Mononuclear cell (primary cell): Measurements from ENCODE around the gene CNOT6. TPM values are rescaled to one million over a fixed set of nuclear protein-coding genes. Genes with fewer than 3 reads are reported as not detected.

ENCODE experiments used
- H3K27me3 ChIP-seq: 2 replicates; pipeline ENCODE4 v1.6.0; 2011; ENCODE audit warnings: low read length, control low read depth; ENCODE audit not compliant: insufficient read depth
- H3K4me1 ChIP-seq: 2 replicates; pipeline ENCODE4 v1.5.1; 2011; ENCODE audit warnings: mild to moderate bottlenecking, low read length, control low read depth; ENCODE audit not compliant: insufficient read depth
- H3K4me3 ChIP-seq: 2 replicates; pipeline ENCODE4 v1.5.1; 2011; ENCODE audit warnings: mild to moderate bottlenecking, low read length, moderate library complexity
- H3K9me3 ChIP-seq: 2 replicates; pipeline ENCODE4 v1.5.1; 2011; ENCODE audit warnings: low read depth, mild to moderate bottlenecking, control low read depth, low read length
- total RNA-seq: library from RNA; depleted of rRNA; stranded (reverse); fragments of >200 nt; gene quantifications from one replicate; pipeline ENCODE4 v1.2.3, GENCODE V29; 2012

Gene CNOT6
- total RNA-seq, 1 donor = 8.1 TPM

- Histone ChIP-seq H3K4me1 (no peaks in the 10 kb centered on the region), H3K27me3 (no peaks in the 10 kb centered on the region), H3K4me3 (no peak overlapping the region), H3K9me3 (no peaks in the 10 kb centered on the region)
These were observed 109.0 kb downstream of the CNOT6 start for GRCh38 chr5:180603076-180603594.

GRCh38 chr5:180604271-180604670, 110.1 kb downstream of the CNOT6 start:
- Histone ChIP-seq H3K27me3 (no peaks in the 10 kb centered on the region), H3K9me3 (no peaks in the 10 kb centered on the region), H3K4me1 (no peaks in the 10 kb centered on the region), H3K4me3 (no peak overlapping the region)

GRCh38 chr5:180605554-180606214, 111.5 kb downstream of the CNOT6 start:
- Histone ChIP-seq H3K4me1 (no peaks in the 10 kb centered on the region), H3K27me3 (no peaks in the 10 kb centered on the region), H3K4me3 (no peak overlapping the region), H3K9me3 (no peaks in the 10 kb centered on the region)

DNA sequence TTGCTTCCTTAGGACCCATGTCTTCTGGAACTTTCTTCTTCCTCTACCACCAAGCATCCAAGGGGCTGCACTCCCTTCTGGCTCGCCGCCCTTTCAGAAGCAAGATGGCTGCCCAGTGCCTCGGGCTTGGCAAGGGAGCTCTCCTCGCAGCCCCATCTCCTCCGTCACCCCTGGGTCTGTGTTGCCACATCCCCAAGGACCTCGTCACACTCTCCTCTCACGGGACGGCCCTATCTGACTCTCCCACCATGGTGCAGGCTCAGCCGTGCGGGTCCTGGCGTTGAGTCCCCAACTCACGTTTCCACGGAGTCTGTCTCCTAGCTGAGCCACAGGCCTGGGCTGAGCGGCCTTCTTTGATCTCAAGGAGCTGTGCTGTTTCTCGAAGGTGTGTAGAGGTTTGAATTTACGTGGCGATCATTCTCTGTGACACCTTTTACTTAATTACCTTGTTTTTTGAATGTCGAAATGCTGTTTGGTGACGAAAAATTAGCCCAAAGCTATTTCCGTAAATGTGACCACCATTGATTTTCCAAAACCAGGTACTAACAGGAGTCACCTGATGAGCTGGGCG, 112.1 kb downstream of the CNOT6 start:
- no peaks in the 10 kb centered on the region for H3K27me3 ChIP-seq
- no peaks in the 10 kb centered on the region for H3K4me1 ChIP-seq
- no peak overlapping the region for H3K4me3 ChIP-seq
- no peaks in the 10 kb centered on the region for H3K9me3 ChIP-seq

- H3K27me3 ChIP-seq = no peaks in the 10 kb centered on the region
- H3K9me3 ChIP-seq = no peaks in the 10 kb centered on the region
- H3K4me1 ChIP-seq = no peaks in the 10 kb centered on the region
- H3K4me3 ChIP-seq = no peak overlapping the region
These were observed 113.8 kb downstream of the CNOT6 start for GRCh38 chr5:180607861-180608571.

DNA sequence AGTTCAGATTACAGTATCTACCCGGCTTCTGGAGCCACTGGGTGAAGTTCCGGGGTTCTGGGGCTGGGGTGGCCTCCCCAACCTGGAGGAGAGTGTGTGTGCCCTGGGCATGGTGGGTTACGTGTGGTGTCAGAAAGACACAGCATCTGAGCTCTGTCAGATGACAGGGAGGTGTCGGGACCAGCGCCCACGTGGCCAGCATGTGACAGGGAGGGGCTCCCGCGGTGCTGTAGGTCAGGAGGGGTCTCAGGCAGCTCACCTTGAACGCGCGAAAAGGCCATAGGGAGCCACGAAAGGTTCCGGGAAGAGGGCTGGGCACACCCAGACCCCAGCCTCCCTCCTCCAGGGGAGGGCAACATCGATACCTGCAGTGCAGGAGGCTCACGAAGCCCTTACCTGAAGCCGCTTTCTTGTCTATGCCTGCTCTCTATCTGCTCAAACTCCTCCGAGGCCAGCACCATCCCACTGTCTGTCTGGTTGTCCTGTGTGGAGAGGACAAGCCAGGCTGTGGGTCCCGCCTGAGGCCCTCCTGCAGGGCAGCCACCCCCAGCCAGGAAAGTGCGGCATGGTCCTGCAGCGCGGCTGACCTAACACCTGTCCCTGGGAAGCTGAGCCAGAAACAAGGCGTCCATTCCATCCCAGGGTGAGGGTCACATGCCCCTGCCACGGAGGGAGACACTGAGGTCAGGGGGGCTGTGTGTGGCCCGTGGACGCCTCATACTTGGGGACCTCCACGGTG, 114.6 kb downstream of the CNOT6 start:
- Histone ChIP-seq H3K4me3 (no peak overlapping the region), H3K9me3 (no peaks in the 10 kb centered on the region), H3K27me3 (no peaks in the 10 kb centered on the region), H3K4me1 (no peaks in the 10 kb centered on the region)

DNA sequence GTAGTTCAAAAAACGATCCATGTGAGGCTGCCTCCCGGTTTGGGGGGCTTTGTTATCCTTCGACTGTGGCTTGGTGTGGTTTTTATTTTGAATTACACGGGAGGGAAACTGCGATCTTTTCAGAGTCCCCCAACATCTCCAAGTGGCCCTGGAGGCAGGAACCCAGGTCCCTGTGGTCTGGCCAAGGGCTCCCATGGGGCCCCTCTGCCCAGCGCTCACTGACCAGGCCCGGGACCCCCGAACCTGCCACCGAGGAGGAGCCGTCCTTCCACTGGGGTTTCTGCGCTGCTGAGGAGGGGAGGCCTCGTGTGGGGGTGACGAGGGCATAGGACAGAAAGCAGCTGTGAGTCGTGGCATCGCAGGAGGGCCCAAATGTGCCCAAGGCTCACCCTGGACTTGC, 115.2 kb downstream of the CNOT6 start:
- H3K27me3 ChIP-seq = no peaks in the 10 kb centered on the region
- H3K4me3 ChIP-seq = no peak overlapping the region
- no peaks in the 10 kb centered on the region for H3K4me1 ChIP-seq
- H3K9me3 ChIP-seq = no peaks in the 10 kb centered on the region

- no peaks in the 10 kb centered on the region for H3K4me1 ChIP-seq
- H3K27me3 ChIP-seq = no peaks in the 10 kb centered on the region
- H3K9me3 ChIP-seq = no peaks in the 10 kb centered on the region
- no peak overlapping the region for H3K4me3 ChIP-seq
These were observed 115.8 kb downstream of the CNOT6 start for GRCh38 chr5:180609817-180610550.

GRCh38 chr5:180611140-180611850, 117.1 kb downstream of the CNOT6 start:
- no peaks in the 10 kb centered on the region for H3K27me3 ChIP-seq
- no peak overlapping the region for H3K4me3 ChIP-seq
- no peaks in the 10 kb centered on the region for H3K4me1 ChIP-seq
- no peaks in the 10 kb centered on the region for H3K9me3 ChIP-seq

DNA sequence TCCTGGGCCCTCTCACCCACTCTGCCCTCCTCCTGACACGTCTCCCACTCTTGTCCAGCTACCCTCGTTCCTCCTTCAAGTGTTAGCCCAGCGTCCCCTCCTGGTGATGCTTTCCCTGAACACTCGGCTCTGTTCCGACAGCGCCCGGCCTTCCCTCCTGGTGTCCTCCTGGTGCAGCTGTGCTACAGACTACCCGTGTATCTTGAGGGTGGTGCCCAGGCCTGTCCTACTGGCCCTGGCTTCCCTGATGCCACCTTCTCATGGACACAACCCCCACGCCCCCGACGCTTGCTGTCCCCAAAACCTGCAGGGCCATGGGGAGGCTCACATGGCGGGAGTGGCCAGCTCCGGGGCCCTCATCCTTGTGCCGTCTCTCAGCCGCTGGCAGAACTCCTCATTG, 118.5 kb downstream of the CNOT6 start:
- Histone ChIP-seq H3K27me3 (no peaks in the 10 kb centered on the region), H3K4me1 (no peaks in the 10 kb centered on the region), H3K4me3 (no peak overlapping the region)

DNA sequence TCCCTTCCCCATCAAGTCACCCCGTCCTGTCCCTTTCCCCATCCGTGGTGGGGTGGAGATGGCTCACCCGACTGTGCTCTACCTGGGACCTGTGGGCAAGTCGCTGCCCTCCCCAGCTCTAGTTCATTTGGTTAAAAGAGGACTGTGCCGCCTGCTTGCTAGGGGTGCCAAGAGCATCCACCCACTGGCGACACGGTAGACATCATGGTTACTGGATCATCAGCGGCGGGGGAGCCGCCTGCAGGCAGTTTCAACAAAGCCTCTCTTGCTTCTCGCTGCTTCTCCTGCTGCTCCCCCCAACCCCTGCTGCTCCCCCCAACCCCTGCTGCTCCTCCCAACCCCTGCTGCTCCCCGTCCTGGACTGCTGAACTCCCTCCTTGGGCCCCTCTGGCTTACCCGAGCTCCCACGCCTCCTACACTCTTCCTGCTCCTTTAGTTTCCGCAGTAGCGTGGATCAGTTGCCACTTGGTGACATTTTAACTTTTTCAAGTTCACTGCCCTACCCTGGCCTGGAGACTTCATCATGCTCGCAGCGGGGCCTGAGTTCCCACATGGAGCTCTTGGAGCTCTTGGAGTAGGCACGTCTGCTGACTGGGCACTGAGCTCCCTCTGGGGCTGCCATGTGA, 119.1 kb downstream of the CNOT6 start:
- Histone ChIP-seq H3K4me1 (no peaks in the 10 kb centered on the region), H3K27me3 (no peaks in the 10 kb centered on the region)

More for the DNA sequence above, 118.5 kb downstream of the CNOT6 start:
- no peaks in the 10 kb centered on the region for H3K9me3 ChIP-seq

GRCh38 chr5:180613814-180614188, 119.6 kb downstream of the CNOT6 start:
- H3K4me1 ChIP-seq = no peaks in the 10 kb centered on the region
- no peaks in the 10 kb centered on the region for H3K9me3 ChIP-seq
- H3K27me3 ChIP-seq = no peaks in the 10 kb centered on the region
- no peak overlapping the region for H3K4me3 ChIP-seq

More for the DNA sequence above, 119.1 kb downstream of the CNOT6 start:
- no peaks in the 10 kb centered on the region for H3K9me3 ChIP-seq
- H3K4me3 ChIP-seq = no peak overlapping the region

- H3K4me3 ChIP-seq = no peak overlapping the region
- H3K9me3 ChIP-seq = no peaks in the 10 kb centered on the region
These were observed 124.3 kb downstream of the CNOT6 start for GRCh38 chr5:180618487-180618828.

More at GRCh38 chr5:180618487-180618828, 124.3 kb downstream of the CNOT6 start:
- no peaks in the 10 kb centered on the region for H3K4me1 ChIP-seq
- H3K27me3 ChIP-seq = no peaks in the 10 kb centered on the region
